Stimulated activated effector memory CD8-positive, alpha-beta T cell treated with anti-CD3 and anti-CD28 coated beads, Interleukin-12 subunit alpha, Interleukin-12 subunit beta, amount 100 ng/mL, for 72 hours (primary cell): ENCODE results near the gene SERINC3.

Experiments used
- ATAC-seq: fragments of 150-1000 bp; cut with Tn5 transposase; 2 replicates; pipeline ENCODE4 v1.10.0; 2021
- DNase-seq, 2 donors: peaks; one replicate each; pipeline ENCODE4 v3.0.0; 2021 to 2022; ENCODE audit warnings: low spot score in 2 of 2
- H3K27ac Mint-ChIP-seq: one replicate; pipeline ENCODE4 v1.8.0; 2022; ENCODE audit warnings: mild to moderate bottlenecking, mixed read lengths
- H3K36me3 Mint-ChIP-seq: one replicate; pipeline ENCODE4 v1.8.0; 2022; ENCODE audit warnings: mild to moderate bottlenecking, mixed read lengths
- H3K4me1 Mint-ChIP-seq: one replicate; pipeline ENCODE4 v1.8.0; 2022; ENCODE audit warnings: mixed read lengths
- H3K4me3 Mint-ChIP-seq: one replicate; pipeline ENCODE4 v1.8.0; 2022; ENCODE audit warnings: mild to moderate bottlenecking, mixed read lengths
- H3K9me3 Mint-ChIP-seq: one replicate; pipeline ENCODE4 v1.8.0; 2022; ENCODE audit warnings: mixed read lengths

The SERINC3 gene

DNA sequence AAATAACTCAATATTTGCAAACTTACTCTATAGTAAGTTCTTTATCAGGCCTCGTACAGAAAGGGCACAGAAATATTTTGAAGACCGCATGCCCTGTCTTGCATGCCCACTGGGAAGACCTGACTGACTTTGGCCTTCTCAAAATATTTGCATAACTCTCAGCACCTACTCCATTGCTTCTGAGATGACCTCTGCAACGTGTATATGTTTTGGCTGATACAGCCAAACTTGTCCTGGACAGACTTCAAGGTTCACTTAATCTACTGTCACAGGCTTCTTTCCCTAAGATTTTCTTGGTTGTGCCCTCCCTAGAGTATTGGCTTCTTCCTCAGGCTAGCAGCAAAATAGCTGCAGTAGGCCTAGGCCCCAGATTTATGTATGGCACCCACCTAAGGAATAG is 21.5 kb upstream of the SERINC3 start:
- no peak for DNase-seq
- no peak for ATAC-seq
- Mint-ChIP-seq H3K36me3 (no peaks in the 10 kb centered on the region), H3K9me3 (no peaks in the 10 kb centered on the region), H3K4me3 (no peak overlapping the region), H3K4me1 (no peaks in the 10 kb centered on the region), H3K27ac (no peak overlapping the region)

DNA sequence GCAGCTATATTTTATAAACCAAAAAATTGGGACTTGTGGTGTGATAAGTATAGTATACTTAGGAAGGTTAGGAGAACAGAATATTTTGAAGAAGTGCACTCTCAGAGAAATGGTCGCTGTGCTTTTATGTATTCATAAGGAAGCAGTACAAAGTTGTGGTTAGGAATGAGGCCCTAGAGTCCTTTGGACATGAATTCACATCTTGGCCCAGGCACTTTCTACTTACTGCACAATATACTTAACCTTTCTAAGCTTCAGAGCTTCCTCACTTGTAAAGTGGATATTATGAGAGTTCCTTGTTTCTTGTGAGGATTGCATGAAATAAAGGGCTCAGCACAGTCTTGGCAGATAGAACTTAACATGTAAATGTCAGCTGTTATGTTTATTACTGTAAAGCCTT is 21.0 kb upstream of the SERINC3 start:
- Mint-ChIP-seq H3K4me1 (no peaks in the 10 kb centered on the region), H3K4me3 (no peak overlapping the region), H3K9me3 (no peaks in the 10 kb centered on the region), H3K36me3 (no peaks in the 10 kb centered on the region), H3K27ac (no peak overlapping the region)
- DNase-seq (no peak), ATAC-seq (no peak)

DNA sequence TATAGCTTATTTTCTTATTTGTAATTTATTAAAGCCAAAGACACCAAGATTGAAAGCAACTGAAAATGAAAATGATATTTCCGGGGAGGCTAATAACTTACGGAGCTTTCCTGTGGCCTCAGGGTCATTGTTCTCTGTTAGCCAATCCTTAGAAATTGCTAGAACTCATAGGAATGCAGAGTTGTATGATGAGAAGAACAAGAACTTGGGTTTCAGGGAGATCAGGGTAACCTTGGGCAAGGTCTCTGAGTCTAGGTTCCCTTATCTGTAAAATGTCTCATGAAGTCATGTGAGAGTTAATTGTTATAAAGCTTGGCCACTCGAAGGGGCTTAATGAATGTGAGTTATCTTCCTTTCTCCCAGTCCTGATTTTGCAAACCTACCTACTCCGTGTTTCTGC is 20.1 kb upstream of the SERINC3 start:
- Mint-ChIP-seq H3K27ac (no peak overlapping the region), H3K9me3 (no peaks in the 10 kb centered on the region), H3K4me1 (no peaks in the 10 kb centered on the region), H3K4me3 (no peak overlapping the region), H3K36me3 (no peaks in the 10 kb centered on the region)
- no peak for DNase-seq
- ATAC-seq = no peak

DNA sequence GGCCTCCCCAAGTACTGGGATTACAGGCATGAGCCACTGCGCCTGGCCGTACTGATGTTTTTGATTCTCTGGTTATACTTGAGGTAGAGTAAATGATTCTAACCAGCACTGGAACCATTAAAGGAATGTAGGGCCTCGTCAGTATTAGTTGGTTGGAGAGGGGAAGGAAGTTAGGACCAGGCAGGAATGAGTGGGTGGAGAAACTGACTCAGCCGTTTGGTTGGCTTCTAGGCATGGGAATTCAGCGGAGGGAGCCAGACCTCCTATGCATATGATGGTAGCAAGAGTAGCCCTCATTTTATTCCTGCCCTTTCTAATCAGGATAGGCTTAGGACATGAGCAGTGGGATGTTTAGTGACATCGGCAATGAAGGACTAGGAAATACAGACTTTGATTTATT is 19.0 kb upstream of the SERINC3 start:
- no peak for ATAC-seq
- H3K4me3 Mint-ChIP-seq = no peak overlapping the region
- no peak overlapping the region for H3K27ac Mint-ChIP-seq

DNA sequence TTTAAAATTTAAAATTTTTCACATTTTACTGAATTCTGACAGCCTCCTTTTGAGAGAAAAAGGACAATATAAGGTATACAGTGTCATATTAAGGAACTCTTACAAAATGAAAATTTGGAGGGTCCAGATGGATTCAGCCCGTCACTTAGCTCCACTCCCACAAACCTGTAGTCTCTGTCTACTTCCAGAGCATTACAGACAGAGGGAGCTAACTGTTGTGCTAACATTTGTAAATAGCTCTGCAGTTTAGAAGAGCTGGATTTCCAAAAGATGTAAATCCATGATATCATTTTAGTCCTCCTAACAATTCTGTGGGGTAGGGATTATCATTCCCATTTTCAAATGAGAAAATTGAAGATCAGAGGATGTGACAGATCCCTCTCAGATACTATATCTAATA is 16.1 kb upstream of the SERINC3 start:
- Mint-ChIP-seq H3K4me3 (no peak overlapping the region), H3K27ac (no peak overlapping the region)
- no peak for ATAC-seq

More for the DNA sequence above, 19.0 kb upstream of the SERINC3 start:
- DNase-seq = no peak
- Mint-ChIP-seq H3K36me3 (no peaks in the 10 kb centered on the region), H3K4me1 (no peaks in the 10 kb centered on the region), H3K9me3 (no peaks in the 10 kb centered on the region)

DNA sequence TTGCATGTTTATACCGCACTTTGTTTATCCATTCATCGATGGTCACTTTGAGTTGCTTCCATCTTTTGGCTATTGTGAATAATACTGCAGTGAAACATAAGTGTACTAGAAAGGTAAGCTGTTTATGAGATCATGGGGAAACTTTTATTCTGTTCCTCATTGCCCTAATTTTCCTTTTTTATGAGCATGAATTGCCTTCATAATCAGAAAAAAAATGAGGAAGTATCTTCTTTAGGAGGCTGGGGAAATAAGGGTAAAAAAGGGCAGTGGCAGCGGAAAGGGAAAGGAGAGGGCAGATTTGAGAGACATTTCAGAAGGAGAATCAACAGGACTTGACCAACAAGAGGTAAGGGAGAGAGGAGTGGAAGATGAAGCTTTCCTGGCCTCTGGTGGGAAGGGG is 14.3 kb upstream of the SERINC3 start:
- Mint-ChIP-seq H3K4me1 (no peaks in the 10 kb centered on the region), H3K9me3 (no peaks in the 10 kb centered on the region)

More for the DNA sequence above, 16.1 kb upstream of the SERINC3 start:
- no peak for DNase-seq
- H3K36me3 Mint-ChIP-seq = no peaks in the 10 kb centered on the region
- no peaks in the 10 kb centered on the region for H3K4me1 Mint-ChIP-seq
- no peaks in the 10 kb centered on the region for H3K9me3 Mint-ChIP-seq

DNA sequence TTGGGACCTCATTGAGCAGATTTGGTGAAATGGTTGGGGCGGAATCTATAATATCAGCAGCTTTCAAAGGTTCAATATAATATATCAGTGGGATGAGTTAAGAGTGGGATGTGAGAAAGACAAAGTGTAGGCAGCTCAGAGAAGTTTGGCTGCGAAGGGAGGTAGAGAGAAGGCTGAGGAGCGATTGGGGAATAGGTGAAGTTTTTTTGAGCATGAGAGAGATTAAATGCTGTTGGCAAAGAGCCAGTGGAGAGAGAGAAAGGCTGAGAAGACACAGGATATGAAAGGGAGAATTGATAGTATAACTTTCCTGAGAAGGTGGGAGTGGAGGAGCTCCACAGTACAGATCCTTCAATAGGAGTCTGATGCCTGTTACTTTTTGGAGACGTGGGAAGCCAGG is 12.1 kb upstream of the SERINC3 start:
- Mint-ChIP-seq H3K27ac (no peak overlapping the region), H3K4me1 (no peaks in the 10 kb centered on the region), H3K9me3 (no peaks in the 10 kb centered on the region), H3K4me3 (no peak overlapping the region), H3K36me3 (no peaks in the 10 kb centered on the region)
- ATAC-seq = no peak
- DNase-seq = no peak

More for the DNA sequence above, 14.3 kb upstream of the SERINC3 start:
- H3K36me3 Mint-ChIP-seq = no peaks in the 10 kb centered on the region
- no peak overlapping the region for H3K4me3 Mint-ChIP-seq
- DNase-seq = no peak
- no peak for ATAC-seq
- no peak overlapping the region for H3K27ac Mint-ChIP-seq

DNA sequence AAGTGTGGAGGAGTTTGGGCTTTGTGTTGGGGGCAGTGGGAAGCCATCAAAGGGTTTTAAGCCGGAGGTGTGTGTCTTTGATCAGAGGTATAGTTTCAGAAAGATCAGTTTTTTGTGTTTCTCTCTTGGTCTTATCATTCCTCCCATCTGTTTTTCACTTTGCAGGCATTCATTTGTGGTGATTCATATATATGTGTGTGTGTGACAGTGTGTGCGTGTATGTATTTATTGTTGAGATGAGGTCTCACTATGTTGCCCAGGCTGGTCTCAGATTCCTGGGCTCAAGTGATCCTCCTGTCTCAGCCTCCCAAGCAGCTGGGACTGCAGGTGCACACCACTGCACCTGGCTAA is 11.1 kb upstream of the SERINC3 start:
- Mint-ChIP-seq H3K9me3 (no peaks in the 10 kb centered on the region), H3K4me3 (no peak overlapping the region), H3K36me3 (no peaks in the 10 kb centered on the region), H3K27ac (no peak overlapping the region), H3K4me1 (no peaks in the 10 kb centered on the region)
- ATAC-seq (no peak), DNase-seq (no peak)

DNA sequence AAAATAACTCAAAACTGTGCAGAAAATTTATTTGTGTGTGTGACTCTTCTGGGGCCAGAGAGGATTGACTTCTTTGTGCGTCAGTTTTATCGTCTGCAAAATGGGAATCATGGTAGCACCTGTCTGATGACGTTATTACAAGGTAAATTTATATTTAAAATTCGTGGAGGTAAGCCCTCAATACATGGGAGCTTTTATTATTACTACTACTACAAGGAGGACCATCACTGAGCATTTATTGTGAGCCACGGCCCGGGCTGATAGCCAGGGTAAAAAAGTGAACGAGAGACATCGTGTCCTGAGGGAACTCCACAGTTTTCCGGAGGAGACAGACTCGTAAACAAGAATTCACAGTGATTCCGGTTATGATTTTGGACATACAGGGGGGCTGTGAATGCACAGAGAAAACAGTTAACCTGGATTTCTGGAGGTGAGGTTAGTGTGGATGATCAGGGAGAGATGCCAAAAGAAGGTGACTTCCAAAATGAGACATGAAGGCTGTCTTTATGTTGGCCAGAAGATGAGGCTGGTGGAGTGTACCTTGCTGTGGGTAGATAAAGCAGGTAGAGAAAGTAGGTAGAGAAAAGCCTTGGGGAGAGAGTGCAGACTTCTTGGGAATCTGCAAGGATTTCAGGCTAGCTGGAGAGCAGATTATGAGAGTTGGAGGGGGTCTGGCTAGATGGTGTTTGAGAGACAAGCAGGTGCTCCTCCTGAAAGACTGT is 10.6 kb upstream of the SERINC3 start:
- H3K9me3 Mint-ChIP-seq = no peaks in the 10 kb centered on the region
- ATAC-seq (no peak), DNase-seq (no peak)
- no peak overlapping the region for H3K4me3 Mint-ChIP-seq
- no peak overlapping the region for H3K27ac Mint-ChIP-seq
- no peaks in the 10 kb centered on the region for H3K4me1 Mint-ChIP-seq
- H3K36me3 Mint-ChIP-seq = no peaks in the 10 kb centered on the region

DNA sequence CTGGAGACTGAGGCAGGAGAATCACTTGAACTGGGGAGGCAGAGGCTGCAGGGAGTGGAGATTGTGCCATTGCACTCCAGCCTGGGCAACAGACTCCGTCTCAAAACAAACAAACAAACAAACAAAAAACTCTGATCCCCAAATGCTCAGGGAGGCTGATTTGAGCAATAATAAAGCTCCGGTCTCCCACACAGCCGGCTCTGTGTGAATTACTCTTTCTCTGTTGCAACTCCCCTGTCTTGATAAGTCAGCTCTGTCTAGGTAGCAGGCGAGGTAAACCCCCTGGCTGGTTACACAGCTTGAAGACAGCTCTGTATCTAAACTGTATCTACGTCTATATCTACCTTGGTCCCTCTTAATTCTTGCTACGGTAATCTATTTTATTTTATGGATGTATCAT is 6.4 kb upstream of the SERINC3 start:
- Mint-ChIP-seq H3K4me3 (no peak overlapping the region), H3K4me1 (no peaks in the 10 kb centered on the region), H3K9me3 (no peaks in the 10 kb centered on the region), H3K27ac (no peak overlapping the region), H3K36me3 (no peaks in the 10 kb centered on the region)
- ATAC-seq (no peak), DNase-seq (no peak)

DNA sequence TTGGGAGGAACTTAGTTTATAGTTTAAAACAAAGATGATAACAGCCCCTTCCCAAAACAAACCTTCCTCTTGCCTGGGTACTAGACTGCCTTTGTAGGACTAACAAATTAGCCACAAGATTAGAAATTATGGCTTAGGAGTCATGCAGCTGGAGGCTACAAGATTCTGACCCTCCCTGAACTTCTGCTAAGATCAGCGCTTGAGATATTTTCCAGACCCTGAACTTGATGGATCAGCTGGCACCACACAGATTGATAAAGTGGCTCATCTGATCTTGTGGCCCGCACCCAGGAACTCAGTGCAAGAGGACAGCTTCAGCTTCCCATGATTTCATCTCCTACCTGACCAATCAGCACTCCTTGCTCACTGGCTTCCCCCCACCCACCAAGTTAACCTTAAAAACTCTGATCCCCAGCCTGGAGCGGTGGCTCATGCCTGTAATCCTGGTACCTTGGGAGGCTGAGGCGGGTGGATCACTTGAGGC is 5.9 kb upstream of the SERINC3 start:
- H3K27ac Mint-ChIP-seq = no peak overlapping the region
- no peak for DNase-seq
- no peaks in the 10 kb centered on the region for H3K36me3 Mint-ChIP-seq
- no peak for ATAC-seq
- no peak overlapping the region for H3K4me3 Mint-ChIP-seq
- H3K9me3 Mint-ChIP-seq = no peaks in the 10 kb centered on the region
- H3K4me1 Mint-ChIP-seq = peaks cover 2% of the 10 kb centered on the region

DNA sequence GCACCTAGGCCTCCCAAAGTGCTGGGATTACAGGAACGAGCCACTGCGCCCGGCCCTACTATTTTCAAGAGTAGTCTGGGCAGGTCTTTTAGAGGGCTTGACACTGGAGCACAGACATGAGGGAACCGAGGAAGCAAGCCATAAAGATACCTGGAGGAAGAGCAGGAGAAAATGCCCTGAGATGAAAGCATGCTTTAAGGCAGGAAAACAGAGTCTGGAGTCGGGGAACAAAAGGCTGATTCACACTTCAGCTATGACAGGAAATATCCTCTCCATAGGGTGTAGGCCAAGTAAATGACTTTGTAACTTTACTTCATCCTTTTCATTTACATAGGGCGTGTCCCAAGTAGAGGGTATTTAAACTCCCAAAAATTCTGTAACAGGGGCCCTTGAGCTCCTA is 4.3 kb upstream of the SERINC3 start:
- DNase-seq (no peak), ATAC-seq (no peak)
- H3K27ac Mint-ChIP-seq = no peak overlapping the region
- peaks cover 12% of the 10 kb centered on the region for H3K4me1 Mint-ChIP-seq
- no peaks in the 10 kb centered on the region for H3K36me3 Mint-ChIP-seq
- no peak overlapping the region for H3K4me3 Mint-ChIP-seq
- no peaks in the 10 kb centered on the region for H3K9me3 Mint-ChIP-seq

DNA sequence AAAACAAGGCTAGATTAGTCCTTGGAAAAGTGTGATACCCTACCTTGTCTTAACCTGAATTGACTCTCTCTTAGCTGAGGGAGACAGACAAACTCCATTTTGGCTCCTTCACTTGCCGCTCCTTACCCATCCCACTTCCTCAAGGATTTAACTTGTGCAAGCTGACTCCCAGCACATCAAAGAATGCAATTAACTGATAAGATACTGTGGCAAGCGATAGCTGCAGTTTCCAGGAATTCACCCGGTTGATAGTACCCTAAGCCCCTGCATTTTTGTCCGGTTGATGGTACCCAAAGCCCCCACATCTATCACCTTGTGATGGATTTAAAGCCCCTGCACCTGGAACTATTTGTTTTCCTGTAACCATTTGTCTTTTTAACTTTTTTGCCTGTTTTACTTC is 1.9 kb upstream of the SERINC3 start:
- DNase-seq (no peak), ATAC-seq (no peak)
- Mint-ChIP-seq H3K4me1 (peaks cover 30% of the 10 kb centered on the region), H3K27ac (peak overlapping the region; percentile 95), H3K4me3 (no peak overlapping the region), H3K36me3 (peaks cover 12% of the 10 kb centered on the region), H3K9me3 (no peaks in the 10 kb centered on the region)

DNA sequence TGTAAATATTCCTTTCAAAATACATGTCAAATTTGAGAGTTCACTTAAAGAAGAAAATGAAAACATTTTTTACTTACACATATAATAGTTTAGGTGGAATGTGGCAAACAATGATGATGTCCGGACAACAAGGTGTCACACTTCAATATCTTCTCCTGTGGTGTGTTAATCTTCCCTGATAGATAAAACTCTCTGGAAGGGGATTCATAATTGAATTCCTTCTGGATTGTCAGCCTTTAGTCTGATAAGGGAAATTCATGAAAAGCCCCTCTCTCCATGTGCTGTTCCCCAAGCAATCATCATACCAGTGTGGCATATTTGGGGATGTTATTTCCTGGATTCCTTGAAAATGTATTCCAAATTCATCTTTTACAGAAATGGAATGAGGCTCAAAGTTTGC is 971 bp upstream of the SERINC3 start:
- Mint-ChIP-seq H3K4me1 (peaks cover 35% of the 10 kb centered on the region), H3K4me3 (peak overlapping the region; percentile 85), H3K9me3 (no peaks in the 10 kb centered on the region), H3K36me3 (peaks cover 15% of the 10 kb centered on the region), H3K27ac (peak overlapping the region; percentile 95)
- no peak for ATAC-seq
- DNase-seq = no peak

DNA sequence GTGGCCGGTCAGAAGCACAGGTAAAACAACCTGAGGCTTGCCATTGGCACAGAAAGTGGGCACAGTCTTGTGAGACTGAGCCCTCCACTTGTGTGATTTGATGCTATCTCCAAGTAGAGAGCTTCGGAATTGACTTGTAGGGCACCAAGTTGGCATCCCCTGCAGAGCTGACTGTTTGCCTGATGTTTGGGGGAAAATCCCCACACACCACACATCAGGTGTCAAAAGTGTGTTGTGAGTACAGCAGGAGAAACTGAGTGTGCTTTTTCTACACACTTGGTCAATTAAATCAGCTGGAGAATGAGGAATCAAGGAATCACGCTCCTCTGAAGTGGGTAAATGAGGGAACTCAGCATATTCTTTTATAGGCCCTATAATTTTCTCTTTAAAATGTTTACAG is 989 bp downstream of the SERINC3 start:
- Mint-ChIP-seq H3K4me1 (peaks cover 44% of the 10 kb centered on the region), H3K27ac (peak overlapping the region; percentile 95), H3K9me3 (no peaks in the 10 kb centered on the region), H3K36me3 (peaks cover 30% of the 10 kb centered on the region), H3K4me3 (peak overlapping the region; percentile 85)
- no peak for ATAC-seq
- no peak for DNase-seq

DNA sequence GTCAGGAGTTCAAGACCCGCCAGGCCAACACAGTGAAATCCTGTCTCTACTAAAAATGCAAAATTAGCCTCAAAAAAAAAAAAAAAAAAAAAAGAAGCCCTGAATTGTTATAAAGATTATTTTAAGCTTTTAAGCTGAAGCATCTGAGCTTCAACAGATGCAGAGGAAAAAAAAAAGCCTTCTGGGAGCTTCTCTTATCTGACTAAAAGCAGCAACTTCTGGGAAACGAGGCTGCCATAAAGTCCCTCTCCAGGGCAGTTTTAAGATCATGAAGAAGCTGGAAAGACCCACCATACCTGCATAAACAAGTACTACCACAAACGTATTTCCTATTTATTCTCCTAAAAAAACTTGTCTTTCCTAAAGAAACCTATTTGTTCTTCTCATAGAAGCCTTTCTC is 3.6 kb downstream of the SERINC3 start:
- ATAC-seq (no peak), DNase-seq (no peak)
- H3K9me3 Mint-ChIP-seq = no peaks in the 10 kb centered on the region
- peak overlapping the region; percentile 67 for H3K27ac Mint-ChIP-seq
- H3K4me3 Mint-ChIP-seq = no peak overlapping the region
- peaks cover 45% of the 10 kb centered on the region for H3K36me3 Mint-ChIP-seq
- peaks cover 57% of the 10 kb centered on the region for H3K4me1 Mint-ChIP-seq

DNA sequence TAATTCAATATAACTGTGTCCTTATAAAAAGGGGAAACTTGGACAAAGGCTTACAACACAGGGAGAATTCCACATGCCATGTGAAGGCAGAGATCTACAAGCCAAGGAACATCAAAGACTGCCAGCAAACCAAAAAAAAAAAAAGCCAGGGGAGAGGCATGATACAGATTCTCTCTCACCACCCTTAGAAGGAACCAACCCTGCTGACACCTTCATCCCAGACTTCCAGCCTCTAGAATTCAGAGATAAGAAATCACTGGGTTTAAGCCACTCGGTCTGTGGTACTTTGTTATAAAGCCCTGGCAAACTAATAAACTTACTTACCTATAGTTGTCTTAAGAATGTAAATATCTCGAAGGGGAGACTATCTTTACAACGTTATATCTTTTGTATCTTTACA is 4.4 kb downstream of the SERINC3 start:
- Mint-ChIP-seq H3K27ac (peak overlapping the region; percentile 67), H3K4me1 (peaks cover 52% of the 10 kb centered on the region)

More for the DNA sequence above, 4.4 kb downstream of the SERINC3 start:
- no peak for DNase-seq
- ATAC-seq = no peak
- Mint-ChIP-seq H3K36me3 (peaks cover 53% of the 10 kb centered on the region), H3K9me3 (no peaks in the 10 kb centered on the region), H3K4me3 (no peak overlapping the region)
